K562 (cell line): Measurements from ENCODE around the gene ARL10. TPM values are rescaled to one million over a fixed set of nuclear protein-coding genes. Genes with fewer than 3 reads are reported as not detected.

Source experiments
- ATAC-seq: fragments of 200-7000 bp; cut with Tn5 transposase; 3 replicates; pipeline ENCODE4 v1.9.1; 2020; ENCODE audit warnings: moderate library complexity
- BruUV-seq: library from RNA; stranded (reverse); fragments of 400-500 nt; replicated peaks from 2 replicates; lab custom pipeline; 2021; lab: Mats Ljungman, UMichigan
- CTCF ChIA-PET: fragments of 300-600 bp; formaldehyde crosslinking; extraction: SDS; loops from one replicate; lab custom pipeline; 2021; ENCODE audit warnings: low intra/inter-chr PET ratio; lab: Yijun Ruan, JAX
- POLR2A ChIA-PET: fragments of 300-600, 350-650 bp; sonication (Branson Sonifier 250); formaldehyde crosslinking; extraction: SDS; loops from one replicate; lab custom pipeline; 2021; ENCODE audit warnings: antibody characterized with exemption, inconsistent platforms; lab: Yijun Ruan, JAX
- DNase-seq, 4 experiments: peaks; one replicate each; pipeline versions ENCODE4 v3.0.0 to v3.0.0-alpha.2; 2011 to 2018; ENCODE audit warnings: low spot score in 3 of 4, mixed read lengths in 3 of 4; ENCODE audit errors: extremely low read depth in 1 of 4
- FAIRE-seq: peaks from 2 replicates; lab custom pipeline; 2011; peaks lifted over from hg19 to GRCh38; lab: Jason Lieb, UNC
- H2AFZ ChIP-seq: 2 replicates; pipeline ENCODE4 v1.6.0; 2011; ENCODE audit warnings: low read depth, low read length, control low read depth, inconsistent platforms
- H3K27ac ChIP-seq: fragments of 200-600 bp; 3 replicates; pipeline ENCODE4 v1.8.0; 2011; ENCODE audit warnings: low read depth, mild to moderate bottlenecking, control low read depth, inconsistent platforms, low read length, moderate library complexity, mixed read lengths; ENCODE audit errors: extremely low read depth
- H3K27me3 ChIP-seq, 2 experiments: fragments of 300-600 bp in 1 of 2; 2 replicates in 1 of 2; 3 replicates in 1 of 2; pipeline versions ENCODE4 v1.6.0 to v1.8.0; 2011; ENCODE audit warnings: inconsistent platforms in 2 of 2, low read length in 2 of 2, mild to moderate bottlenecking in 1 of 2, mixed read lengths in 1 of 2, moderate library complexity in 1 of 2; ENCODE audit not compliant: control insufficient read depth in 2 of 2, insufficient read depth in 2 of 2
- H3K36me3 ChIP-seq: fragments of 300-600 bp; 3 replicates; pipeline ENCODE4 v1.8.0; 2011; ENCODE audit warnings: mild to moderate bottlenecking, low read length, inconsistent platforms; ENCODE audit not compliant: control insufficient read depth, insufficient read depth
- H3K4me1 ChIP-seq, 2 experiments: fragments of 200-600 bp in 1 of 2; replicated peaks in 1 of 2; 2 replicates in 1 of 2; 3 replicates in 1 of 2; pipeline versions ENCODE4 v1.5.1 to v1.8.0; 2011; ENCODE audit warnings: inconsistent platforms in 2 of 2, low read length in 2 of 2, mild to moderate bottlenecking in 1 of 2, mixed read lengths in 1 of 2, moderate library complexity in 1 of 2; ENCODE audit not compliant: control insufficient read depth in 2 of 2, insufficient read depth in 2 of 2
- H3K4me2 ChIP-seq: 2 replicates; pipeline ENCODE4 v1.6.1; 2011; ENCODE audit warnings: low read length, control low read depth, inconsistent platforms, mixed read lengths; ENCODE audit not compliant: insufficient read depth
- H3K4me3 ChIP-seq: fragments of 200-600 bp; sonication (generic), shearing (Covaris generic); 2 replicates; pipeline ENCODE4 v1.5.1; 2016; ENCODE audit warnings: control low read depth, inconsistent platforms
- H3K79me2 ChIP-seq: fragments of 200-600 bp; 3 replicates; pipeline ENCODE4 v1.8.0; 2011; ENCODE audit warnings: low read length, inconsistent platforms; ENCODE audit not compliant: control insufficient read depth, insufficient read depth
- H3K9ac ChIP-seq, 2 experiments: 2 replicates each; pipeline versions ENCODE4 v1.6.0 to v1.6.1; 2011; ENCODE audit warnings: low read depth in 2 of 2, low read length in 2 of 2, control low read depth in 1 of 2, inconsistent platforms in 1 of 2, mild to moderate bottlenecking in 1 of 2, mixed read lengths in 1 of 2; ENCODE audit not compliant: insufficient read depth in 1 of 2
- H3K9me1 ChIP-seq: one replicate; pipeline ENCODE4 v1.6.0; 2011; ENCODE audit warnings: inconsistent platforms, mild to moderate bottlenecking, low read length, moderate library complexity; ENCODE audit not compliant: control insufficient read depth, insufficient read depth
- H3K9me3 ChIP-seq: replicated peaks from 2 replicates; pipeline ENCODE4 v1.5.1; 2011; ENCODE audit warnings: low read depth, low read length, inconsistent platforms; ENCODE audit not compliant: control insufficient read depth, insufficient read depth
- H4K20me1 ChIP-seq: replicated peaks from 2 replicates; pipeline ENCODE4 v1.6.1; 2011; ENCODE audit warnings: low read length, inconsistent platforms, mixed read lengths; ENCODE audit not compliant: control insufficient read depth, insufficient read depth
- BRD4 ChIP-seq: fragments of 200-600 bp; sonication (generic); IDR thresholded peaks from 2 replicates; pipeline ENCODE4 v1.6.1; 2017; ENCODE audit warnings: inconsistent platforms
- FOXA3 ChIP-seq, 2 experiments: fragments of 450-650 bp in 1 of 2; sonication (generic) in 1 of 2; formaldehyde crosslinking; IDR thresholded peaks in 1 of 2; conservative IDR thresholded peaks in 1 of 2; 2 replicates each; pipeline versions ENCODE4 v1.4.0 to v1.8.0; 2020 to 2022; ENCODE audit warnings: mild to moderate bottlenecking in 2 of 2, missing genetic modification reagents in 1 of 2
- PRDM10 ChIP-seq: fragments of 450-650 bp; IDR thresholded peaks from 2 replicates; pipeline ENCODE4 v1.6.1; 2018; ENCODE audit not compliant: partially characterized antibody
- RB1 ChIP-seq: fragments of 450-650 bp; IDR thresholded peaks from 2 replicates; pipeline ENCODE4 v1.6.1; 2017; ENCODE audit warnings: low read depth, mild to moderate bottlenecking
- RBM14 ChIP-seq: fragments of 200-400 bp; formaldehyde crosslinking; IDR thresholded peaks from 2 replicates; pipeline ENCODE4 v1.6.1; 2018; ENCODE audit warnings: low read depth, mild to moderate bottlenecking, low read length, moderate library complexity, borderline replicate concordance; ENCODE audit not compliant: insufficient read depth
- RNF219 ChIP-seq: fragments of 250-450 bp; sonication (Bioruptor Pico); IDR thresholded peaks from 2 replicates; pipeline ENCODE4 v1.5.0; 2022; ENCODE audit warnings: mild to moderate bottlenecking
- SIRT6 ChIP-seq: IDR thresholded peaks from one replicate; pipeline ENCODE4 v1.6.1; 2012; ENCODE audit warnings: low read depth, mild to moderate bottlenecking, control low read depth, inconsistent platforms, low read length, moderate library complexity
- STAT5A ChIP-seq: IDR thresholded peaks from 2 replicates; pipeline ENCODE4 v1.6.1; 2012; ENCODE audit warnings: low read length, inconsistent platforms, borderline replicate concordance
- STAT5B ChIP-seq: fragments of 250-450 bp; sonication (Bioruptor Pico); IDR thresholded peaks from 2 replicates; pipeline ENCODE4 v1.8.0; 2021; ENCODE audit warnings: mild to moderate bottlenecking, inconsistent platforms
- ZBTB2 ChIP-seq: fragments of 450-650 bp; IDR thresholded peaks from 2 replicates; pipeline ENCODE4 v1.6.1; 2016; ENCODE audit warnings: antibody characterized with exemption
- ZNF583 ChIP-seq: fragments of 250-450 bp; sonication (Bioruptor Pico); IDR thresholded peaks from 2 replicates; pipeline ENCODE4 v1.4.0; 2020
- WGBS: fragments of 100-300 bp; shearing (Covaris generic); methylation state at CpG from one replicate; pipeline ENCODE4 v1.1.6; 2016; ENCODE audit warnings: low coverage, mixed read lengths; ENCODE audit not compliant: insufficient coverage; ENCODE audit errors: missing lambda C conversion rate; 5-methylcytosine and 5-hydroxymethylcytosine counted together
- in situ Hi-C: fragments of 300-500 bp; cut with MboI; formaldehyde crosslinking; loops from 4 replicates; pipeline ENCODE4 v1.15.0; 2018; ENCODE audit warnings: inconsistent platforms, mixed read lengths
- intact Hi-C: fragments of 100-400 bp; cut with micrococcal nuclease; formaldehyde crosslinking; loops from 2 replicates; pipeline ENCODE4 v1.14.2; 2022
- polyA plus RNA-seq, 8 experiments: library from polyadenylated mRNA; depleted of rRNA in 4 of 8; stranded (reverse) in 5 of 8; unstranded in 3 of 8; fragments of >200 nt; fragmentation: Nextera tagmentation in 2 of 8; fragmentation: Illumina TruSeq in 1 of 8; extraction: Ambion mirVana in 2 of 8; extraction: Trizol in 1 of 8; gene quantifications; 2 replicates each; pipeline versions ENCODE4 v1.2.1 to v1.2.3, GENCODE V29; 2011 to 2014; ENCODE audit warnings: inconsistent platforms in 1 of 8, missing spikeins in 1 of 8
- total RNA-seq, 7 experiments: library from RNA; depleted of rRNA in 6 of 7; stranded (reverse); fragments of >200 nt in 6 of 7; fragmentation: Illumina TruSeq in 2 of 7; extraction: Trizol in 2 of 7; gene quantifications; 2 replicates each; pipeline versions ENCODE4 v1.2.1 to v1.2.3, GENCODE V29; 2011 to 2021; ENCODE audit warnings: low replicate concordance in 1 of 7

Gene ARL10
- total and polyA plus RNA-seq, 9 of the 15 experiments (the other 6 are each of a cell fraction or from before 2014, with no cell fraction given): under 0.01 to 0.40 (median 0.34) TPM; not detected in 3

- ChIA-PET CTCF (no interaction called here), POLR2A (interaction anchor here (0.6 to 0.8 kb wide), 2 partner anchors 11 to 739 kb away, joined by 3 read pairs; no protein-coding TSS in a partner anchor)
- Histone ChIP-seq H2AFZ (no peak overlapping the region), H3K36me3 (peaks cover 18% of the 10 kb centered on the region; the same call in 2 of the 3 replicates), H3K4me2 (no peak overlapping the region), H3K9me3 (no peaks in the 10 kb centered on the region), H3K79me2 (no peaks in the 10 kb centered on the region), H3K9me1 (peaks cover 3% of the 10 kb centered on the region), H4K20me1 (no peaks in the 10 kb centered on the region), H3K9ac (peak overlapping the region in 1 of 2 experiments; percentile 85; a peak in 2 of 4 replicates), H3K27ac (no peak overlapping the region), H3K4me3 (no peak overlapping the region), H3K4me1 (peaks cover 12 to 32% of the 10 kb centered on the region in 2 experiments; a peak in 4 of 5 replicates), H3K27me3 (no peaks in the 10 kb centered on the region)
- DNase-seq: no peak
- intact Hi-C loops (no loop called here), in situ Hi-C loops (no loop called here)
- no TSS peak for BruUV-seq
- WGBS: 85% methylated on average over 17 of the region's 17 CpGs
- no peak for FAIRE-seq
- no peak for ATAC-seq
- TF ChIP-seq RBM14 (no peak), STAT5B (no peak), RB1 (no peak), RNF219 (CRISPR knock-in tag) (no peak), STAT5A (no peak), SIRT6 (no peak), FOXA3 (CRISPR knock-in tag; conservative IDR thresholded peaks at IDR 0.05 in 1 of 2, IDR thresholded peaks at IDR 0.05 in 1 of 2) (no peak), PRDM10 (no peak), ZNF583 (no peak), ZBTB2 (no peak), BRD4 (no peak)
Observed at GRCh38 chr5:176400382-176401156, 35.3 kb downstream of the ARL10 start.
